Colonic mucosa (tissue), 4 donors: ENCODE results near the gene PSMB7. TPM values are rescaled to one million over a fixed set of nuclear protein-coding genes. Genes with fewer than 3 reads are reported as not detected.

Experiments used
- DNase-seq: peaks from one replicate; pipeline ENCODE4 v3.0.0-alpha.2; 2020
- H3K27ac ChIP-seq: fragments of 200-600 bp; one replicate; pipeline ENCODE4 v1.8.0; 2021
- H3K27me3 ChIP-seq: fragments of 200-600 bp; one replicate; pipeline ENCODE4 v1.8.0; 2021
- H3K36me3 ChIP-seq: fragments of 200-600 bp; one replicate; pipeline ENCODE4 v1.8.0; 2021
- H3K4me1 ChIP-seq: fragments of 200-600 bp; one replicate; pipeline ENCODE4 v1.8.0; 2021; ENCODE audit warnings: mild to moderate bottlenecking
- H3K4me3 ChIP-seq: fragments of 200-600 bp; one replicate; pipeline ENCODE4 v1.8.0; 2021
- H3K9ac ChIP-seq, 2 donors: one replicate each; pipeline ENCODE4 v1.7.0; 2013; ENCODE audit warnings: control low read depth in 2 of 2, low read depth in 2 of 2, low read length in 2 of 2
- H3K9me3 ChIP-seq: fragments of 200-600 bp; one replicate; pipeline ENCODE4 v1.8.0; 2021
- CTCF ChIP-seq: fragments of 200-600 bp; IDR thresholded peaks from one replicate; pipeline ENCODE4 v1.8.0; 2022; ENCODE audit warnings: antibody characterized with exemption, mild to moderate bottlenecking
- intact Hi-C: fragments of 100-400 bp; cut with DNase I; formaldehyde crosslinking; loops from one replicate; pipeline ENCODE4 v1.14.1; 2022
- total RNA-seq, 2 donors: library from RNA; stranded (reverse); fragmentation: NEBNext Ultra II Directional in 1 of 2; extraction: Animal tissue kit (Norgen Biotek cat#: 25700) in 1 of 2; gene quantifications; one replicate each; pipeline ENCODE4 v1.2.1, GENCODE V29; 2021
- donor health status: healthy.
- donor health status: DM: no; HTN: no; CAD: no.
- donor health status: DM: no; HTN: no; CAD: no.

The PSMB7 gene
- total RNA-seq, 2 donors from 2014 or later: 89.8 to 136 TPM

GRCh38 chr9:124449381-124450151, 34.3 kb upstream of the PSMB7 start:
- no peaks in the 10 kb centered on the region for H3K9me3 ChIP-seq
- H3K9ac ChIP-seq: no peak overlapping the region
- no peaks in the 10 kb centered on the region for H3K36me3 ChIP-seq
- peaks cover 33% of the 10 kb centered on the region for H3K27me3 ChIP-seq
- intact Hi-C loops: no loop called here
- TF ChIP-seq CTCF: no peak
- DNase-seq: no peak
- H3K4me1 ChIP-seq: no peaks in the 10 kb centered on the region
- H3K27ac ChIP-seq: no peak overlapping the region
- no peak overlapping the region for H3K4me3 ChIP-seq

GRCh38 chr9:124448019-124448418, 32.8 kb upstream of the PSMB7 start:
- Histone ChIP-seq H3K27ac (no peak overlapping the region), H3K4me3 (no peak overlapping the region), H3K9ac (no peak overlapping the region), H3K9me3 (no peaks in the 10 kb centered on the region), H3K4me1 (no peaks in the 10 kb centered on the region), H3K27me3 (peaks cover 28% of the 10 kb centered on the region), H3K36me3 (no peaks in the 10 kb centered on the region)
- no peak for TF ChIP-seq CTCF
- no peak for DNase-seq
- intact Hi-C loops: no loop called here

- H3K4me1 ChIP-seq: no peaks in the 10 kb centered on the region
- H3K9ac ChIP-seq: peak overlapping the region in 1 of 2 donors; percentile 24
- intact Hi-C loops: no loop called here
- no peak for DNase-seq
- H3K27me3 ChIP-seq: peaks cover 23% of the 10 kb centered on the region
- TF ChIP-seq CTCF: no peak
- H3K36me3 ChIP-seq: no peaks in the 10 kb centered on the region
- no peaks in the 10 kb centered on the region for H3K9me3 ChIP-seq
- H3K27ac ChIP-seq: no peak overlapping the region
- H3K4me3 ChIP-seq: no peak overlapping the region
Observed at GRCh38 chr9:124447297-124447661, 32.0 kb upstream of the PSMB7 start.

- intact Hi-C loops: no loop called here
- Histone ChIP-seq H3K4me1 (no peaks in the 10 kb centered on the region), H3K4me3 (no peak overlapping the region), H3K27ac (no peak overlapping the region), H3K9ac (no peak overlapping the region), H3K9me3 (no peaks in the 10 kb centered on the region), H3K27me3 (no peaks in the 10 kb centered on the region), H3K36me3 (no peaks in the 10 kb centered on the region)
- no peak for TF ChIP-seq CTCF
- no peak for DNase-seq
Observed at GRCh38 chr9:124444166-124444565, 28.9 kb upstream of the PSMB7 start.

GRCh38 chr9:124443625-124444024, 28.4 kb upstream of the PSMB7 start:
- TF ChIP-seq CTCF: no peak
- Histone ChIP-seq H3K9ac (no peak overlapping the region), H3K36me3 (no peaks in the 10 kb centered on the region), H3K27ac (no peak overlapping the region), H3K4me3 (no peak overlapping the region), H3K9me3 (no peaks in the 10 kb centered on the region), H3K4me1 (no peaks in the 10 kb centered on the region), H3K27me3 (no peaks in the 10 kb centered on the region)
- intact Hi-C loops: no loop called here
- DNase-seq: no peak
